ENCODE measurements around the gene SIT1. TPM values are rescaled to one million over a fixed set of nuclear protein-coding genes. Genes with fewer than 3 reads are reported as not detected.

The SIT1 gene
- total and polyA plus RNA-seq, 2 experiments from 2014 or later: 0.21 TPM; not detected in 1

- DNase-seq (ENCODE audit: low read depth in 1 of 2, low spot score in 1 of 2): peak; percentile 65 to 89
- no peaks in the 10 kb centered on the region for H3K9me3 ChIP-seq (ENCODE audit: low read depth)
- peaks cover 10% of the 10 kb centered on the region for H3K36me3 ChIP-seq
- H3K4me1 ChIP-seq (ENCODE audit: low read depth): peaks cover 3% of the 10 kb centered on the region
- TF ChIP-seq, protein P1, sequence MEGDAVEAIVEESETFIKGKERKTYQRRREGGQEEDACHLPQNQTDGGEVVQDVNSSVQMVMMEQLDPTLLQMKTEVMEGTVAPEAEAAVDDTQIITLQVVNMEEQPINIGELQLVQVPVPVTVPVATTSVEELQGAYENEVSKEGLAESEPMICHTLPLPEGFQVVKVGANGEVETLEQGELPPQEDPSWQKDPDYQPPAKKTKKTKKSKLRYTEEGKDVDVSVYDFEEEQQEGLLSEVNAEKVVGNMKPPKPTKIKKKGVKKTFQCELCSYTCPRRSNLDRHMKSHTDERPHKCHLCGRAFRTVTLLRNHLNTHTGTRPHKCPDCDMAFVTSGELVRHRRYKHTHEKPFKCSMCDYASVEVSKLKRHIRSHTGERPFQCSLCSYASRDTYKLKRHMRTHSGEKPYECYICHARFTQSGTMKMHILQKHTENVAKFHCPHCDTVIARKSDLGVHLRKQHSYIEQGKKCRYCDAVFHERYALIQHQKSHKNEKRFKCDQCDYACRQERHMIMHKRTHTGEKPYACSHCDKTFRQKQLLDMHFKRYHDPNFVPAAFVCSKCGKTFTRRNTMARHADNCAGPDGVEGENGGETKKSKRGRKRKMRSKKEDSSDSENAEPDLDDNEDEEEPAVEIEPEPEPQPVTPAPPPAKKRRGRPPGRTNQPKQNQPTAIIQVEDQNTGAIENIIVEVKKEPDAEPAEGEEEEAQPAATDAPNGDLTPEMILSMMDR (IDR thresholded peaks at IDR 0.05; ENCODE audit: low read depth, low read length): no peak
- peak within 1 kb of the TSS; percentile 66 for H3K4me3 ChIP-seq
- H3K27me3 ChIP-seq: no peaks in the 10 kb centered on the region
- peak within 1 kb of the TSS; percentile 82 for H3K27ac ChIP-seq
Measured at GRCh38 chr9:35604578-35605350, 46.0 kb downstream of the SIT1 start, which contains the start of gene TESK1. Gene TESK1, plus strand, starts transcription at chr9:35605262. Its CDS starts 358 bp downstream, at chr9:35605620.

DNA sequence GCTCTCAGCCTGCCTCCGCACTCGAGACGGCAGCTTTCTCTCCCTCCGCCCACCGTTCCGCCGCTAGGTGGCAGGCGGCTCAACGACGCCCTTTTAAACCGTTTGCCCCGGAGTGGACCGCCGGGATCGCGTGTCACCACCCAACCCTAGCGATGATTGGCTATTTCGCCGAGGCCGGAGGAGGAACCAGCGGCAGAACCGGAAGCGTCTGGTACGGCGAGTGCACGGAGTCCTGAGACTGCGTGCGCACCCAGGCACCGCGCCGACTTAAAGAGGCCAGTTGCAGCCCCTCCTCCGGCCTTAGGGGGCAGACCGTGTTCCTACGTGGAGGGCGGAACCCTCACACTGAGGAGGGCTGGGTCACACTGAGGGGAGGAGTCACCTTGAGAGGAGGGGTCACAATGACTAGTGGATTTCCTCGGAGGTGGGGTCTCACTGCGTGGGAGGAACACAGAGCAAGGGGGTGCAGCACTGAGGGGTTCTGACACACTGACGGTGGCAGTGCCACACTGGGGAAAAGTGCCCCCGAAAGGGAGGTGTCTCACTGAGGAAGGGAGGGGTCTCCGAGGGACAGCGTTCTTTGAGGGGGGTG lies 46.6 kb downstream of the SIT1 start:
- no peaks in the 10 kb centered on the region for H3K9me3 ChIP-seq (ENCODE audit: low read depth)
- TF ChIP-seq, protein P1 (IDR thresholded peaks at IDR 0.05; ENCODE audit: low read depth, low read length): peak; percentile 91
- H3K27me3 ChIP-seq: no peaks in the 10 kb centered on the region
- H3K4me3 ChIP-seq: peak overlapping the region; percentile 66
- peaks cover 3% of the 10 kb centered on the region for H3K4me1 ChIP-seq (ENCODE audit: low read depth)
- peak; percentile 100 for DNase-seq (ENCODE audit: low read depth in 1 of 2, low spot score in 1 of 2)
- peaks cover 10% of the 10 kb centered on the region for H3K36me3 ChIP-seq
- peak overlapping the region; percentile 81 for H3K27ac ChIP-seq

DNA sequence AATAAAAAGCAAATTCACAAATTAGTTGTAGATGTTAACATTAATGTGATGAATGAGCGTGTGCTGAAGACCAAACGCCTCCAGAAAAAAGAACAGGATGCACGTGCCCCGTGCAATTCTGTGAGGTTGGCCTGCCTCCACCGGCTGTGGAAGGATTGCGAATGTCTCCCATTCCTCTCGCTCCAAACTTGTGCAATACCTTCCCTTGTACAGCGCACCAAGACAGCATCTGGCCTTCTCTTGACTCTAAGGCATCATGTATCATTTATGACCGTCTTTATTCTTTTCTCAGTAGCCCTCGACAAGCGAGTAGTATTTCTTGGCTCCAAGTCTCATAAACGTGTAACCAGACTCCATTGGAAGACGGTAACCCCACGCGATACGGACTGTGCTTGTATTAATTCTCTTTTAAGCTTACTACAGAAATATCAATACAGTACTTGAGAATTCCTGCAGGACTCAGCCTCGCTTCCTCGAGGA lies 47.2 kb downstream of the SIT1 start:
- H3K36me3 ChIP-seq: peaks cover 7% of the 10 kb centered on the region
- peaks cover 3% of the 10 kb centered on the region for H3K4me1 ChIP-seq (ENCODE audit: low read depth)

GRCh38 chr9:35599763-35600604 lies 50.7 kb downstream of the SIT1 start:
- Histone ChIP-seq H3K9me3 (ENCODE audit: low read depth) (no peaks in the 10 kb centered on the region), H3K4me1 (ENCODE audit: low read depth) (no peaks in the 10 kb centered on the region), H3K36me3 (no peaks in the 10 kb centered on the region), H3K27me3 (no peaks in the 10 kb centered on the region), H3K27ac (no peak overlapping the region), H3K4me3 (no peak overlapping the region)
- TF ChIP-seq, protein P1 (IDR thresholded peaks at IDR 0.05; ENCODE audit: low read depth, low read length): peak; percentile 20
- no peak for DNase-seq (ENCODE audit: low read depth in 1 of 2, low spot score in 1 of 2)

More for the DNA sequence above, 47.2 kb downstream of the SIT1 start:
- DNase-seq (ENCODE audit: low read depth in 1 of 2, low spot score in 1 of 2): peak in 1 of 2 donors; percentile 93
- peak overlapping the region; percentile 34 for H3K4me3 ChIP-seq
- no peaks in the 10 kb centered on the region for H3K9me3 ChIP-seq (ENCODE audit: low read depth)
- no peaks in the 10 kb centered on the region for H3K27me3 ChIP-seq
- TF ChIP-seq, protein P1 (IDR thresholded peaks at IDR 0.05; ENCODE audit: low read depth, low read length): no peak
- peak overlapping the region; percentile 81 for H3K27ac ChIP-seq

Other genes with a start within 250 kb of the SIT1 start
- 18.7 and 25.3 TPM in 2 replicates for gene RUSC2, start 160.8 kb downstream of the SIT1 start, total RNA-seq
- gene RUSC2, start 160.8 kb downstream of the SIT1 start, polyA plus RNA-seq: 13.8 and 18.7 TPM in 2 replicates
- gene TESK1, start 45.7 kb downstream of the SIT1 start, total RNA-seq: 32.4 and 42.5 TPM in 2 replicates
- 30.3 and 30.8 TPM in 2 replicates for gene TESK1, start 45.7 kb downstream of the SIT1 start, polyA plus RNA-seq
- gene CD72, start 32.5 kb downstream of the SIT1 start, total RNA-seq: 1.4 and 5.1 TPM in 2 replicates
- 2.3 and 12.3 TPM in 2 replicates for gene CD72, start 32.5 kb downstream of the SIT1 start, polyA plus RNA-seq
- 6,299 and 17,487 TPM in 2 replicates for gene RMRP, start 7.1 kb upstream of the SIT1 start, total RNA-seq
- gene RMRP, start 7.1 kb upstream of the SIT1 start, polyA plus RNA-seq: not detected in 2 replicates
- gene CCDC107, start 7.4 kb upstream of the SIT1 start, total RNA-seq: 26.5 and 29.3 TPM in 2 replicates
- gene CCDC107, start 7.4 kb upstream of the SIT1 start, polyA plus RNA-seq: 68.5 and 75.1 TPM in 2 replicates
- 1.5 and 12.6 TPM in 2 replicates for gene ARHGEF39, start 14.3 kb upstream of the SIT1 start, total RNA-seq
- 5.6 and 36.9 TPM in 2 replicates for gene ARHGEF39, start 14.3 kb upstream of the SIT1 start, polyA plus RNA-seq
- gene CA9, start 23.0 kb upstream of the SIT1 start, total RNA-seq: 2.4 and 3.1 TPM in 2 replicates
- 2.6 and 4.9 TPM in 2 replicates for gene CA9, start 23.0 kb upstream of the SIT1 start, polyA plus RNA-seq
- gene TPM2, start 39.0 kb upstream of the SIT1 start, total RNA-seq: 645 and 899 TPM in 2 replicates
- gene TPM2, start 39.0 kb upstream of the SIT1 start, polyA plus RNA-seq: 761 and 1,591 TPM in 2 replicates
- gene TLN1, start 81.3 kb upstream of the SIT1 start, total RNA-seq: 172 and 178 TPM in 2 replicates
- gene TLN1, start 81.3 kb upstream of the SIT1 start, polyA plus RNA-seq: 96.0 and 98.0 TPM in 2 replicates
- 45.7 and 51.5 TPM in 2 replicates for gene CREB3, start 81.7 kb upstream of the SIT1 start, total RNA-seq
- 62.3 and 84.2 TPM in 2 replicates for gene CREB3, start 81.7 kb upstream of the SIT1 start, polyA plus RNA-seq
- 132 and 157 TPM in 2 replicates for gene GBA2, start 98.3 kb upstream of the SIT1 start, total RNA-seq
- gene GBA2, start 98.3 kb upstream of the SIT1 start, polyA plus RNA-seq: 135 and 140 TPM in 2 replicates
- 24.1 and 30.4 TPM in 2 replicates for gene RGP1, start 98.4 kb upstream of the SIT1 start, total RNA-seq
- gene RGP1, start 98.4 kb upstream of the SIT1 start, polyA plus RNA-seq: 17.9 and 21.8 TPM in 2 replicates
- not detected in 2 replicates for gene MSMP, start 103.3 kb upstream of the SIT1 start, total RNA-seq
- gene MSMP, start 103.3 kb upstream of the SIT1 start, polyA plus RNA-seq: not detected in 2 replicates
- gene NPR2, start 140.7 kb upstream of the SIT1 start, total RNA-seq: 12.5 and 12.6 TPM in 2 replicates
- gene NPR2, start 140.7 kb upstream of the SIT1 start, polyA plus RNA-seq: 13.2 and 16.2 TPM in 2 replicates
- gene SPAG8, start 161.3 kb upstream of the SIT1 start, total RNA-seq: 2.9 and 3.7 TPM in 2 replicates
- gene SPAG8, start 161.3 kb upstream of the SIT1 start, polyA plus RNA-seq: 4.2 and 6.1 TPM in 2 replicates
- 48.5 and 83.9 TPM in 2 replicates for gene HINT2, start 164.1 kb upstream of the SIT1 start, total RNA-seq
- 161 and 177 TPM in 2 replicates for gene HINT2, start 164.1 kb upstream of the SIT1 start, polyA plus RNA-seq
- gene FAM221B, start 177.8 kb upstream of the SIT1 start, total RNA-seq: not detected in 2 replicates
- gene FAM221B, start 177.8 kb upstream of the SIT1 start, polyA plus RNA-seq: 0.57 and 0.66 TPM in 2 replicates
- 15.0 and 17.9 TPM in 2 replicates for gene TMEM8B, start 178.3 kb upstream of the SIT1 start, total RNA-seq
- 17.0 and 21.8 TPM in 2 replicates for gene TMEM8B, start 178.3 kb upstream of the SIT1 start, polyA plus RNA-seq
- gene OR13J1, start 219.5 kb upstream of the SIT1 start, total RNA-seq: not detected in 2 replicates
- not detected in 2 replicates for gene OR13J1, start 219.5 kb upstream of the SIT1 start, polyA plus RNA-seq

Measured in cardiac muscle cell (in vitro differentiated cells and primary cell).